Muscle layer of colon (tissue), 2 donors: ENCODE measurements around the gene RNF114.
A peak's percentile ranks its signal among the peaks of the same experiment; 100 is the strongest.
"Not testable (repeated sequence)": the region's sequence is repeated elsewhere in the genome, so short reads cannot be mapped to it uniquely, and the experiment has no call there.

Experiments
- H3K27ac ChIP-seq: one replicate; pipeline ENCODE4 v1.7.0; 2013; ENCODE audit warnings: low read depth, mild to moderate bottlenecking, low read length, moderate library complexity
- H3K27me3 ChIP-seq, 2 donors: one replicate each; pipeline ENCODE4 v1.7.0; 2013; ENCODE audit warnings: low read length in 2 of 2, mild to moderate bottlenecking in 2 of 2; ENCODE audit not compliant: insufficient read depth in 2 of 2, control insufficient read depth in 1 of 2
- H3K36me3 ChIP-seq: one replicate; pipeline ENCODE4 v1.7.0; 2013; ENCODE audit warnings: mild to moderate bottlenecking, low read length; ENCODE audit not compliant: insufficient read depth
- H3K4me1 ChIP-seq: one replicate; pipeline ENCODE4 v1.7.0; 2013; ENCODE audit warnings: mild to moderate bottlenecking, low read length; ENCODE audit not compliant: insufficient read depth
- H3K4me3 ChIP-seq, 2 donors: one replicate each; pipeline ENCODE4 v1.7.0; 2013; ENCODE audit warnings: low read length in 2 of 2, low read depth in 1 of 2, mild to moderate bottlenecking in 1 of 2, moderate library complexity in 1 of 2
- H3K9ac ChIP-seq: one replicate; pipeline ENCODE4 v1.7.0; 2013; ENCODE audit warnings: low read length
- H3K9me3 ChIP-seq: one replicate; pipeline ENCODE4 v1.7.0; 2013; ENCODE audit warnings: mild to moderate bottlenecking, low read length
- donor health status: abdominal sarcoma.
- donor health status: Adenocarcinoma of cecum.

Gene RNF114

GRCh38 chr20:49977740-49978139 lies 41.5 kb downstream of the RNF114 start:
- H3K9ac ChIP-seq, H3K27ac ChIP-seq, H3K27me3 ChIP-seq, H3K4me1 ChIP-seq, H3K36me3 ChIP-seq, H3K4me3 ChIP-seq, H3K9me3 ChIP-seq: not testable (repeated sequence)

- no peaks in the 10 kb centered on the region for H3K9me3 ChIP-seq
- H3K27ac ChIP-seq, result no peak overlapping the region
- H3K4me1 ChIP-seq, result peaks cover 2% of the 10 kb centered on the region
- no peak overlapping the region for H3K4me3 ChIP-seq
- no peak overlapping the region for H3K9ac ChIP-seq
- H3K27me3 ChIP-seq, result no peaks in the 10 kb centered on the region
- no peaks in the 10 kb centered on the region for H3K36me3 ChIP-seq
Measured at GRCh38 chr20:49978685-49979029, 42.5 kb downstream of the RNF114 start.

DNA sequence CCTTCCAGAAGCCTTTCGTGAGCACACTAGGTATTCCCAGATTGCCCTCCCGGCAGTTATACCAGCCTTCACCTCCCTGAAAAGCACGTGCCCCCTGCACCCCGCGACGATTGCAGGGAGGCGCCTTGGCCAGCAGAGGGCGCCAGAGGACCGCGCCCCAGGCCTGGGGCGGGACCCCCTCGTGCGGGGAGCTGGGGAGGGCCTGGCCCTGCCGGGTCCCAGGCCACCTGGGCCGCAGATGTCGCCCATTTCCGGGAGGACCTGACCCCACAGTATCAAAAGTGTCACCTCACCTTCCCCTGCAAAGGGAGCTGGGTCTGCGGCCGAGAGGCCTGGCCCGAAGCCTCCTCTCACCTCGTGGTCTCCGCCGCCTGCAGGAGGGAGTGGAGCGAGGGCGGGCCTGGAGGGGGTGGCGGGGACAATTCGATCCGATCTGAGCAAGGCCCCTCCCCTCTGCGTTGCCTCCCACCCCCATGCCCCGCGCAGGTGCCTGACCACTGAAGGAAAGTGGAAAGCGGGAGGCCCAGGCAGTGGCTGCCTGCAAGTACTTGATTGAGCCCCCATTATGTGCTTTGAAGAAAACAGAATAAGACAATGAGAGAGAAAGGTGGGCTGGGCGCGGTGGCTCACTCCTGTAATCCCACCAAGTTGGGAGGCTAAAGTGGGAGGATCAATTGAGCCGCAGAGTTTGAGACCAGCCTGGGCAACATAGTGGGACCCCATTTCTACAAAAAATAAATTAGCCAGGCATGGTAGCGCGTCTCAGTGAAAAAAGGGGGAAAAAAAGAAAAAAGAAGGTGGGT lies 43.0 kb downstream of the RNF114 start:
- Histone ChIP-seq H3K36me3 (no peaks in the 10 kb centered on the region), H3K9ac (no peak overlapping the region), H3K9me3 (no peaks in the 10 kb centered on the region), H3K27me3 (no peaks in the 10 kb centered on the region), H3K4me3 (peak overlapping the region; percentile 36 to 39), H3K4me1 (peaks cover 8% of the 10 kb centered on the region), H3K27ac (no peak overlapping the region)

DNA sequence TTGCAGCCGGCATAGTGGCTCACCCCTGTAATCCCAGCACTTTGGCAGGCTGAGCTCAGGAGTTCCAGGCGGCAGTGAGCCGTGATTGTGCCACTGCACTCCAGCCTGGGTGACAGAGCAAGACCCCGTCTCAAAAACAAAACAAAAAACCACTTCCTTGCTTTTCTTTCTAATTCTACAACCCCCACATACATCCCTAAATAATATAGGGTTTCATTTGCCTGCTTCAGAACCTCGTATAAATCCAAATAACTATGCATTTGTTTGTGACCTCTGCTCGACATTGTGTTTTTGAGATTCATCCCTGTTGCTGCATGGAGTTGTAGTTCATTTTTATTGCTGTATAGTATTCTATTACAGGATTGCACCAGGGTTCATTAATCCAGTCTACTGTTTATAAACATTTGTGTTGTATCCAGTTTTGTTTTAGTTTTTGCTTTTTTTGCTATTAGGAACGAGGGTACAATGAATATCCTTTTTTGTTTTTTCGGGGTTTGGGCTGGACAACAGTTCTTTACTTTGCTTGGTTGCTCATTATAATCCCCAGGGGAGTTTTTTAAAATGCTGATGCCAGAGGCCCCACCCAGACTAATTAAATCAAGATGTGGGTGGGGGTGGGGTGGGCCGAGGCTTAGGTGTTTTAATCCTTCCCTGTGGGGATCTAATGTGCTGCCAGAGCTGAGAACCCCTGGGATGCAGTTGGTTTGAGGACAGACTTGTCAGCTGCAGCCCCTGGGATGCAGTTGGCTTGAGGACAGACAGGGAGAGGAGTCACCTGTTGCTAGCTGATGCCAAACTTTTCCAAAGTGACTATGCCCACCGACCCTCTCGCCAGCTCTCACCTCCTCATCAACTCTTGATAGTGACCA lies 44.2 kb downstream of the RNF114 start:
- Histone ChIP-seq H3K27ac (no peak overlapping the region), H3K27me3 (no peaks in the 10 kb centered on the region), H3K4me1 (peaks cover 19% of the 10 kb centered on the region), H3K9ac (no peak overlapping the region), H3K9me3 (no peaks in the 10 kb centered on the region), H3K4me3 (no peak overlapping the region), H3K36me3 (no peaks in the 10 kb centered on the region)

DNA sequence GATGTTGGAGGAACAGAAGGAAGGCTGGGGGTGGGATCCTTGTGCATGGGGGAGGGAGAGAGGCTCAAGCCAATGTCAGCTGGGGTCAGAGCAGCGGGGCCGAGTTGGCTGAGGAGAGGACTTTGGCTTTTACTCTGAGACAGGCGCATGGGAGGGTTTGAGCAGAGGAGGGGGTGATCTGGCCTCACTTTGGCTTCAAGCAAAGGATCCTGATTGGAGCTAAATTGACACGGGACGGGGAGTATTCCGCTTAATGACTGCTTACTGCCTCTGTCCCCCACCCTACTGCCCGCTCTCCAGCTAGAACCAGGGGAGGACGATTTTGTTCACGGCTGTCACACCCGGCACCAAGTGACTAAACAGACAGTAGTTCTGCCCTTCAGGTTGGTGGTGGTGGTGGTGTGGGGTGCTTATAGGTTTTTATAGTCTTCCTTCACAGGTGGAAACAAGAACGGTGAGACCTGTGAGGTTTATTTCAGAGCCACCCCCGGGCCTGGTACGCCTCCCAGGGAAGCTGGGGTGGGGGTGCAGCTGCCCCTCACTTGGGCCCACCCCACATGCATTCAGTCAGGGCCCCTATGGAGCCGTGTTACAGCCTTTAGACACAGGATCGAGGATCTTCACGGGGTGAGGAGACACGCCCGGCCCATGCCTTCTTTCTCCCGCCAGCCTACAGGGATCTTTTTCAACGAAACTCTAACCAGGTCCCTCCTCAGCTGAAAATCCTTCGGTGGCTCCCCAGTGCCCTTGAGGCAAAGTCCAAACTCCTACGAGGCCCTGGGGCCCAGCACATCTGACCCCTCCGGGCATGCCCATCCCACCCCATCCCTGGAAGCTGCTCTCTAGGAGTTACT lies 45.2 kb downstream of the RNF114 start:
- no peaks in the 10 kb centered on the region for H3K36me3 ChIP-seq
- H3K27ac ChIP-seq, result no peak overlapping the region
- no peaks in the 10 kb centered on the region for H3K27me3 ChIP-seq
- no peak overlapping the region for H3K4me3 ChIP-seq
- no peak overlapping the region for H3K9ac ChIP-seq
- peaks cover 23% of the 10 kb centered on the region for H3K4me1 ChIP-seq
- H3K9me3 ChIP-seq, result no peaks in the 10 kb centered on the region

GRCh38 chr20:49982072-49982345 lies 45.8 kb downstream of the RNF114 start:
- H3K27ac ChIP-seq, result no peak overlapping the region
- no peaks in the 10 kb centered on the region for H3K27me3 ChIP-seq
- H3K9me3 ChIP-seq, result no peaks in the 10 kb centered on the region
- H3K9ac ChIP-seq, result no peak overlapping the region
- H3K4me3 ChIP-seq, result no peak overlapping the region
- peaks cover 29% of the 10 kb centered on the region for H3K4me1 ChIP-seq
- H3K36me3 ChIP-seq, result no peaks in the 10 kb centered on the region

GRCh38 chr20:49982346-49983122 lies 46.3 kb downstream of the RNF114 start, which contains the start of gene SNAI1:
TSS of gene SNAI1 (plus strand) at chr20:49982980. CDS start at chr20:49983060, 80 bp downstream.
- Histone ChIP-seq H3K9me3 (no peaks in the 10 kb centered on the region), H3K27ac (peak within 1 kb of the TSS; percentile 53), H3K4me3 (peak within 1 kb of the TSS; percentile 58 to 90), H3K9ac (peak within 1 kb of the TSS; percentile 65), H3K36me3 (no peaks in the 10 kb centered on the region), H3K27me3 (no peaks in the 10 kb centered on the region), H3K4me1 (peaks cover 33% of the 10 kb centered on the region)

- H3K27me3 ChIP-seq, result no peaks in the 10 kb centered on the region
- H3K9ac ChIP-seq, result peak overlapping the region; percentile 65
- H3K9me3 ChIP-seq, result no peaks in the 10 kb centered on the region
- H3K27ac ChIP-seq, result peak overlapping the region; percentile 53
- H3K4me1 ChIP-seq, result peaks cover 34% of the 10 kb centered on the region
- peak overlapping the region; percentile 58 to 90 for H3K4me3 ChIP-seq
- no peaks in the 10 kb centered on the region for H3K36me3 ChIP-seq
Measured at GRCh38 chr20:49983123-49983847, 47.1 kb downstream of the RNF114 start.

GRCh38 chr20:49983848-49984408 lies 47.7 kb downstream of the RNF114 start:
- Histone ChIP-seq H3K9ac (peak overlapping the region; percentile 65), H3K27ac (peak overlapping the region; percentile 53), H3K9me3 (no peaks in the 10 kb centered on the region), H3K27me3 (no peaks in the 10 kb centered on the region), H3K36me3 (no peaks in the 10 kb centered on the region), H3K4me3 (peak overlapping the region in 1 of 2 donors; percentile 90), H3K4me1 (peaks cover 39% of the 10 kb centered on the region)
